Right ventricle myocardium superior (tissue), 1 donor: ENCODE results near the gene USP31. TPM values are rescaled to one million over a fixed set of nuclear protein-coding genes. Genes with fewer than 3 reads are reported as not detected.
"Not testable (repeated sequence)": the region's sequence is repeated elsewhere in the genome, so short reads cannot be mapped to it uniquely, and the experiment has no call there.

ENCODE experiments used
- ATAC-seq: fragments of 200-7000 bp; cut with Tn5 transposase; one replicate; pipeline ENCODE4 v1.9.1; 2020; ENCODE audit warnings: mild to moderate bottlenecking; ENCODE audit not compliant: poor library complexity
- DNase-seq: peaks from one replicate; pipeline ENCODE4 v3.0.0-alpha.2; 2020
- intact Hi-C: fragments of 100-400 bp; cut with DNase I; formaldehyde crosslinking; loops from one replicate; pipeline ENCODE4 v1.11.2; 2022
- total RNA-seq: library from RNA; stranded (reverse); fragmentation: NEBNext Ultra II Directional; extraction: Animal tissue kit (Norgen Biotek cat#: 25700); gene quantifications from one replicate; pipeline ENCODE4 v1.2.1, GENCODE V29; 2021
- donor health status: DM: no; HTN: yes; CAD: no; lungs with severe emphysema.

The USP31 gene
- total RNA-seq, 1 donor from 2014 or later = 25.7 TPM

DNA sequence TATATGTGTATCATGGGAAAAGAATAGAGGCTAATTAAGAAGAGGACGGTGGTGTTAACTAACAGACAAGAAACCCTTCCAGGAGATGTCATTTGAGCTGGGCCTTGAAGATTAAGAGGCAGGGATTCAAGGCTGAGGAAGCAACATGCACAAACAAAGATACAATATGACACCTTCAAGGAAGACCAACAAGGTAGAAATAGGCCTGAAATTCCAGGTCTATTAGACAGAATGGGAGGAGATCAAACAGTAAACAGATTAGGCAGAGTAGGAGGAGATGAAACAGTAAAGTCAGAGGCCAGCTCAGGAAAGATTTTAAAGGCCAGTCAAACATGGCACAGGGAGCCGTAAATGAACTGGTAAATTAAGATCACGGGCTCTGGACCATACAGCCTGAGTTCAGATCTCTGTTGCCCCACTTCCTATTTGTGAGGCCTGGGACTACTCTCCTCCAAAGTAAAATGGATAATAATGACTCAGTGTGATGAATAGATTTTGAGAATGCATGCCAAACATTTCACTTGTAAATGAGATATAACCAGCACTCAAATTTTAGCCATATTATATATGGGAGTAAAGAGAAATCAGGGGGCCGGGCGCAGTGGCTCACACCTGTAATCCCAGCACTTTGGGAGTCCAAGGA lies 38.9 kb downstream of the USP31 start:
- intact Hi-C loops = no loop called here
- ATAC-seq = no peak
- no peak for DNase-seq

GRCh38 chr16:23107936-23108335 lies 41.3 kb downstream of the USP31 start:
- DNase-seq = no peak
- peak; percentile 60 for ATAC-seq
- intact Hi-C loops = no loop called here

GRCh38 chr16:23107117-23107516 lies 42.1 kb downstream of the USP31 start:
- intact Hi-C loops = no loop called here
- DNase-seq = no peak
- peak; percentile 62 for ATAC-seq

DNA sequence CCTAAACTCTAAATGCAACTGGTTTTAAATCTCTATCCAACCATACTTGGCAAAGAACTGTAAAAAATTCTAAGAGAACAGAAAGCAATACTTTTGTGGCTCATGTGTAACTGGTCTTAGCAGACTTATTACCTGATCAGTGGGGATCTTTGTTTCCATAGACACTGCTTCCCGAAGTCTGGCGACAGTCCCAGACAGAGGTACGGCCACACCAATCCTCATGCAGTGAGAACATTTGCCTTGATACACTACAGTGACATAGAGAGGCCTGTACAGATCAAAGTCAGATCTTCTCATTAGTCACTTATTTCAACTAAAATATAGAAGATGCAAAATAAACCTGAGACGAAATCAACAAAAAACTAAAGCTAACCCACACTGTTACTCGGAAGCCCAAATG lies 43.9 kb downstream of the USP31 start:
- DNase-seq (no peak), ATAC-seq (no peak)
- intact Hi-C loops = no loop called here

DNA sequence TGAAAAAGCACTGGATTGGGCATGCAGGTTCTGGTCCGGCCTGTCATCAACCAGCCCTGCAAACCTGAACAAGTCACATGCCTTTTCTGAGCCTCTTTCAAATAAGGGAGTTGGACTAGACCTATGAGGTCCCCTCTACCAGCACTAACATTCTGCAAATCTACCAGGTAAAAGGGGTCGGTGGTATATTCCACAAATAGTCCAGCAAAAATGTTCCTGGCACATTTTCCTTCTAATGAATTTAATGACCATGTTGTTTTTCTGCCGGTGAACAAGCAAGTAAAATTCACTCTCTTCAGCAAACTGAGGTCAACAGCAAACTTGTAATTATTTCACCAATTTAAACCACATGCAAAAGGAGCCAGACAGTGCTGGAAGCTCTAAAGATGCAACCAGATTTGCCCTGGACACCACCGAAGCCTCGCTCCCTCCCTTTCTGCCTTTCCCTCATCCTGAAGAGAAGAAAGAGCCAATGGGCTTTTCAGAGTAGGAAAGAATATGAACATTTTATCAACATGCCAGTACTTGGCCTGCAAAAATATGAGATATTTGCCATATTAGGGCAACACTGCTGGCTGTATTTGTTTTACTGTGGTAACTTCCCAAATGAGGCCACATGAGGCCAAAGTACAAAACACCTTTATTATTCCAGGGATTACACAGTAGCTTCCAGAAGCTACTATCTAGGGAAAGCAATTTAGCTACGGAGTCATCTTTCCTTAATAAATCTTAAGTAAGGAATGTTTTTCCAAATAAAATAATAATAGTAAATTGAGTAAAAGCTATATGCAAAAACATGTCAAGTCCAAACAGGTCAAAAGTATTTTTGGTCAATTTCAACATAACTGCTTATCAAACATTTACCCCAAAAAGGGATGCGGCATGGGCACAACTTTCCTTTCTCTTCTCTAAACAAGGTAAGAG lies 45.0 kb downstream of the USP31 start:
- intact Hi-C loops = no loop called here
- DNase-seq (no peak), ATAC-seq (no peak)

- intact Hi-C loops = no loop called here
- DNase-seq = no peak
- ATAC-seq = no peak
These were observed 45.6 kb downstream of the USP31 start for GRCh38 chr16:23103603-23104002.

- DNase-seq = no peak
- ATAC-seq = no peak
- intact Hi-C loops = no loop called here
These were observed 48.2 kb downstream of the USP31 start for GRCh38 chr16:23101012-23101550.

DNA sequence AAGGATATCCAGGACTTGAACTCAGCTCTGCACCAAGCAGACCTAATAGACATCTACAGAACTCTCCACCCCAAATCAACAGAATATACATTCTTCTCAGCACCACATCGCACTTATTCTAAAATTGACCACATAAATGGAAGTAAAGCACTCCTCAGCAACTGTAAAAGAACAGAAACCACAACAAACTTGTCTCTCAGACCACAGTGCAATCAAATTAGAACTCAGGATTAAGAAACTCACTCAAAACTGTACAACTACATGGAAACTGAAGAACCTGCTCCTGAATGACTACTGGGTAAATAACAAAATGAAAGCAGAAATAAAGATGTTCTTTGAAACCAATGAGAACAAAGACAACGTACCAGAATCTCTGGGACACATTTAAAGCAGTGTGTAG lies 52.8 kb downstream of the USP31 start:
- ATAC-seq, DNase-seq, intact Hi-C loops: not testable (repeated sequence)

GRCh38 chr16:23094136-23094535 lies 55.1 kb downstream of the USP31 start:
- intact Hi-C loops = not testable (repeated sequence)

DNA sequence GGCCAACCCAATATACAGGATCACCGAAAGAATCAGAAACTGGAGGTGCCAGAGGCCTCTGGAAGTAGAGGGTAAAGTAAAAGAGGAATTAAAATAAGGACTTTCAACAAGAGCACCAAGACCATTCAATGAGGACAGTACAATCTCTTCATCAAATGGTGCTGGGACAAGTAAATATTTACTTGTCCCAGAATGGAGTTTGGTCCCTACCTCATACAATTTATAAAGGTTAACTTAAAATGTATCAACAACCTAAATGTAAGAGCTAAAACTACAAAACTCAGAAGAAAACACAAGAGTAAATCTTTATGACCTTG lies 56.5 kb downstream of the USP31 start:
- DNase-seq (no peak), ATAC-seq (no peak)
- intact Hi-C loops = no loop called here

More at GRCh38 chr16:23094136-23094535, 55.1 kb downstream of the USP31 start:
- not testable (repeated sequence) for ATAC-seq, DNase-seq

DNA sequence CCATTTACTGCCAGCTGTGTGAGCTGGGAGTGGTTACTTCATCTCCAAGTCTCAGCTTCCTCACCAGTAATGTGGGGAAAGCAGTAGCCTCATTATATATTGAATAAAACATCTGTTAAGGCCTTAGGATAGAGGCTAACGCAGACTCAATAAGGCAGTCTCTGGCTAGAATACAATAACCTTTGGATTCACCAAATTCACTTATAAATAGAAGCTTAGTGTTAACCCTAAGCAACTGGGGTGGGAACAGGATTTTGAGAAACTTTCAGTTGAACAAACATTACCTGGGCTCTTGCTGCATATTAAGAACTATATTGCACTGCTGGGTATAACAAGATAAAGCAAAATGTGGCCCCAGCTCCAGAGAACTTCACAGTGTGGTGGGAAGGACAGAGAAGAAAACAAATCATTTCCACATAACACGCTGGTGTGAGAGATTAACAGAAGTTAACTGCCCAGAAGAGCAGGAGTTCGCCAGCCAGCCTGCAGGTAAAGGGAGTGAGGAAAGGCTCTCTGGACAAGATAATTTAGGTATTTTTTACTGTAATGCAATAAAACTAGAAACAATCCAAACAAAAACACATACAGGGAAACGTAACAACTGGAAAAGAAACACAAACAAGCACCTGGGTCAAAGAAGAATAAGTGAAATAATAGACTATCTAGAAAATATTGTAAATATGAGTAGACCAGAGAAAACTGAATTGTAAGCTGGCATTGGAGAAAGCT lies 57.0 kb downstream of the USP31 start:
- no peak for ATAC-seq
- no peak for DNase-seq
- intact Hi-C loops = no loop called here

- ATAC-seq = no peak
- DNase-seq = no peak
- intact Hi-C loops = no loop called here
These were observed 60.1 kb downstream of the USP31 start for GRCh38 chr16:23089111-23089510.

DNA sequence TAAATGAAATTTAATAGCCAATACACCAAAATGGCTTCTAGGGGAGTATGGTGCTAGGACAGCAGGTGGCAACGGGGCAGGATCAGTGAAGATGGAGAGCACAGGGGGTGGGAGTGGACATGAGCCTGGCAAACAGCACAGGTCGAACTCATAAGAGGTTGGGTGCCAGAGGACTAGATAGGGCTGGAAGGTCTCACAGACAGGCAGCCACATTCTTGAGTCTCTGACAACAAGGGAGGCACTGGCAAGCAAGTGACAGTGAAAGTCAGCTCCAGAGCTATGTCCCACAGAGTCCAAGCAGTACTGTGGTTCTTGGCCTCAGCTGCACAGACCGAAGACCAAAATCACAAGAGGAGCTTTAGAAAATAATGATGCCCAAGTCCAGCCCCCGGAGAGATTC lies 61.2 kb downstream of the USP31 start:
- peak; percentile 91 for ATAC-seq
- peak; percentile 51 for DNase-seq
- intact Hi-C loops = no loop called here

DNA sequence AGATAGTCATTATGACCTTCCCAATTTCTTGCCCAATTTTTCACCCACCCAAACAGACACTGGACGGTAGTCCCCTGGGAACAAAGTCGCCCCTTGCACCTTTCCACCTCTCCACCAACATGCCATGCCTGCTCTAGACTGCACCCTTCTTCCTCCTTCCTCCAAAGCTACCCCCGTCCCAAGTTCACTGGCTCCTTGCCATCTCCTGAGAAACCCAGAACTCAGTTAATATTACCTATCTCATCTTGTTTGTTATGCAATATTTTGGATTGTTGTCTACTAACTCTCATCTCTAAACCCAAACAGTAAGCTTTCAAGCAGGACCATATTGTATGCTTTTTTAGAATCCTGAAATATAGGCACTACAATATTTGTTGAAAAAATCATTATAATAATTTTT lies 63.3 kb downstream of the USP31 start:
- intact Hi-C loops = no loop called here
- ATAC-seq = no peak
- DNase-seq = no peak

DNA sequence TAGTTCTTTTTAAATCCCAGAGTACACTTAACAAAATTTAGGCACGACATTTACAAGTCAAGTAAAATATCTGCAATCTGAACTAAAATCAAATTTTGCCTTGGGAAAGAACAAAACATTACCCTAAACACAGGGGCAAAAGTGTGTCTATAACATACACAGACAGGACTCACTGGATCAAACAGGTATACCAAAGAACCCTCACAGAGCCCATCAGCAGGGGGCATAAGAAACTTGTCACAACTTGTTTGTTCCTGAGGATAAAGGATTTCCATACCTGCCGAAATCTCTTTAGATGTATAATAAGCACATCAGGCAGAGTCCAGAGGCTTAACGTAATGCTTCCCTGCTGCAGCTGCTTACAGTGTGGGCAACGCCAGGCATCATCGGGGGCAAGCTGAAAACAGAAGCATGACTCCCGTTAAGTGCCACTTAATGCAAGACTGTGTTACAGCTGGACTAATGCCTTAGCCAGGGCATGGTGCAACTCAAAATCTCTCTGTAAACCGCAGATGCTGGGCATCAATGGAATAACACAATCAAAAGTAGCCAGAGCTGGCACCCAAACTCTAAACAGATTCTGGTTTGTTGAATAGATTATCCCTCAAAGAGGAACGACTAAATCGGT lies 67.0 kb downstream of the USP31 start:
- ATAC-seq = peak; percentile 82
- DNase-seq = no peak
- intact Hi-C loops = no loop called here

DNA sequence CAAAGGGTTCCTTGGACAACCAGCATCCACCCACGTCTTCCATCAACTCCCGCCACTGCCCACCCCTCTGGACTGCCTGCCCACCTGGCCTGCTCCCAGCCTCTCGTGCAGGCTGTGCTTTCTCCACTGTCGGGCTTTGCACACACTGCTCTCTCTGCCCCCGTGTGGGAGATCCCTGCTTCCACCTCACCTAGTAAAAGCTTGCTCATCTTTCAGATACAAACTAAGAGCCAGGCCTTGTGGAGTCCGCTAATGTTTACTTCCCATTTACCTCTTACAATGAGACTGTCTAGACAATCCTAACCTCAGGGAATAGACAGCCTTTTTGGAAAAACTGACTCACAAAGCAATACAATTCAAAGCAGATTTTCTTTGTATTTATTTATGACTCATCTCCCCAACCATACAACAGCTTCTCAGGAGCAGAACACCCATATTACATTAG lies 67.6 kb downstream of the USP31 start:
- no peak for ATAC-seq
- intact Hi-C loops = no loop called here
- DNase-seq = no peak

DNA sequence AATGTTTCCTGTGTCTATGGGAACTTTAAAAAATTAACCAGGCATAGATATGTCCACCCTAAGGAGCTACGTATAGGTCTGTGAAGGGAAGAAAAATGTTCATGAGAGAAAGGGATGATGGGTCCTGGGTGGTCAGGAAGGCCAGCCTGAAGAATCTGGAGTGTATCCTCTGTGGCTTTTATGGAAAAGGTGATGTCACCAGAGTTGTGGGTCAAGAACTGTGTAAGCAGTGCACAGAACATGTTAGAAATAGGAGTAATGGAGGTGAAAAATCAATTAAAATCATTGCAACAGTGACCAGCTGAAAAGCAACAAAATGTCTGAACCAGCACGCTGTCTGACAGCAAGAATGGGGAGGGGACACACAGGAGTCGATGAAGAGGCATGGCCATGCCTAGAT lies 68.5 kb downstream of the USP31 start:
- ATAC-seq (no peak), DNase-seq (no peak)
- intact Hi-C loops = no loop called here

- ATAC-seq (no peak), DNase-seq (no peak)
- intact Hi-C loops = no loop called here
These were observed 68.9 kb downstream of the USP31 start for GRCh38 chr16:23080329-23080728.
